ENCODE measurements around the gene AOPEP.
"Not testable (repeated sequence)": the region's sequence is repeated elsewhere in the genome, so short reads cannot be mapped to it uniquely, and the experiment has no call there.

The AOPEP gene

DNA sequence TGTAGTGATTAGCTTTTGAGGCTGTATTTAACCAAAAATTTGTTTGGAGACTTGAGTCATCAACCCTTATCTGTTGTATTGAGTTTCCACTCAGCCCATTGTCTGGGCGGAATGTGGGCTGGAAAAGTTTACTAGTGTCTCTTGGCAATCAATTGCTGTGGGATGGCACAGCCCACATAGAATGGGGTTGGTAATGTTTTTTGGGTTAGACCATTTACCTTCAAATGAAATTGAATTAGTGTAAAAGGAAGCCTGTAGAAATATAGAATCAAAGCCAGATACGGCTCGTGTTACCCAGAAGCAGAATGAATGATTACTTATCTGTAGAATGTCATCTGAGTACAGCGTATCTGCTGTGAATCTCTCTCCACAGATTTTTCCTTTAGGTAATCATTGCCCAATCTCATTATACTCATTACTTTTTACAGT, 142.9 kb downstream of the AOPEP start:
- DNase-seq (ENCODE audit: low spot score): no peak

GRCh38 chr9:94870465-94870792, 143.9 kb downstream of the AOPEP start:
- no peak for DNase-seq (ENCODE audit: low spot score)

DNA sequence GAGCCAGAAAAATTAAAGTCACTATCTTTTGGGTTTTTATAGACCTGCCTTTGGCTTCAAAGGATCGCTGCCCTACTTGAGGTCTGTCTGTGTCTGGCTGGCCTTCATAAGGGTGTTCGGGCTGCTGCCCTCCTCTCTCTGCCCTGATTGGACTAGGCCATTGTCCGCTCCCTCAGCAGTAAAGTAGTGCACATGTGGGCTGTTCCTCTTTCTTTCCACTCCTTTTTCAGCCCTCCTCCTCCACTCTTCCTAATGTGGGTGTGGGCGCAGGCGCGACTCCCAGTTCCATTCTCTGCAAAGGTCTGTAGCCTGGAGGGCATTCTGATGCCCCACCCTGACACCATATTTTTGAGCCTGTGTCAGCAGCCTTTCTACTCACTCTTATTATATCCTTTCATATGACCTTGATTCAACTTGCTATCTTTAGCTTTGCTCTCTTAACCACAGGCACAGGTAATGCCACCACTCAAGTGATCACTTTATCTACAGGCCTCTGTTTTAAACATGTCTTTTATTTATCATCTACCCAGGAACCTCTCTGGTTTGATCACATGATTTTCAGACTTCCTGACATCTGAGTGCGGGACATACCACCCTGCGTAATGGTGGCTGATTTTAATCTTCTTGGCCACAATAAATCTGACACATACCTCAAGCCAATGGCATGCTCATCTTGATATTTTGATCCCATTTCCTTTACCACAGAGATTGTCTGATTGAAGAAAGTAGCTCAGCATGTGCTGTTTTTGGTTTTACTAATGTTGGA, 144.5 kb downstream of the AOPEP start:
- DNase-seq (ENCODE audit: low spot score): no peak

DNA sequence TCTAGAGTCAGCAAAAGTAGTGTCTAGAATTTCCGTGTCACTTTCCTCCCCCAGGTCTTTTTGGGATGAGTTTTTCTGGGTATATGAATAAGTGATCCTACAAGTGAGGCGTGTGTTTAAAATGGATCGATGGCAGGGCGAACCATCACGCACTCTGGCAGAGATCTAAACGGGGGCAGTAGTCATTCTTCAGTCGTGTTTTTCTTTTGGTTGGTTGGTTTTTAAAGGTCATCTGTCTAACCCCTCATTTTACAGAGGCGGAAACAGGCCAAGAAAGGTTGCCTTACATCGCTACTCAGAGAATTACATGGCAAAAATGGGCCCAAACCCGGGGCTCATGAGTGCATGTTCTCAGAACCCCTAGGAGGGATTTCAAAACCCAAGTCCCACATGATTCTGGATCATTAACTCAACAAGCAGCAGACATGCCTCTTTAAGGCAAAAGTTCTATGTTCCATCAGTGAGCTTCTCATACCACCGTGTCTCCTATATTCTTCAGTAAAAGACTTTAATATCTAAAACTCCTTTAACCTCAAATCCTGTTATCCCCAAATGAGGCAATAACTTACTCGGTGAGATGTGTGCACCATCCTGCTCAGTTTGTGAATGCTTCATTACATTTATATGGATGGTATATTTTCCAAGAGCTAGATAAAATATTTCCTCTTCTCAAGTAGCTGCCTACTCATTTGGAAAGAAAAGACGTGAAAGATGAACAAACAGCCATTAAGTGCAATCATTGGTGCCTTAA, 145.8 kb downstream of the AOPEP start:
- DNase-seq (ENCODE audit: low spot score): no peak

DNA sequence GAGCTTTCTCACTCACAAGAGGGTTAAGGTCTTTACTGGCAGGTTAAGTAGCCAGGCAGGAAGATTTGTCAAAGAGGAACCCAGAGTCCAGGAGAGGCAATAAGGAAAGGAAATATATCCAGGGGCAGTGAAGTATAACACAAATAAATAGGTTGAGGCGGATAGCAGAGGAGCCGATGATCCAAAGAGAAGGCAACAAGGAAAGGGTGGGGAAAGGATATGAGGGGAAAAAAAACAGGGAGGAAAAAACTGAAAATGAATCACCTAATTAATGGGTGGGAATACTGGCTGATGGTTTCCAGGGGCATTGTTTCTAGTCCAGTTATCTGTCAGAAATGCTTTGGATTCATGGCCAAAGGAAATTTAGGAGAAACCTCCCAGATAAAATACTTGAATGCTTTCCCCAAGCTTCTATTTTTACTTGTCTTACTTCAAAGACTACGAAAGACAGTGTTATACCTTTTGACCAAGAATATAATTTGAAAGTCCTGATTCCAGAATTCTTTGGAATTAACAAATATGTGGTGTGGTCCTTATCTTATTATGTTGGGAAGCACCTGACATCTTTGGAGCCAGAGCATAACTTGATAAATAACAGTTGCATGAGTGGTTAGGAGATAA, 146.5 kb downstream of the AOPEP start:
- DNase-seq (ENCODE audit: low spot score): no peak

- DNase-seq (ENCODE audit: low spot score): no peak
Measured at GRCh38 chr9:94874316-94874715, 147.8 kb downstream of the AOPEP start.

- DNase-seq (ENCODE audit: low spot score): peak; percentile 55
Measured at GRCh38 chr9:94875300-94876020, 149.0 kb downstream of the AOPEP start.

GRCh38 chr9:94878804-94879203, 152.3 kb downstream of the AOPEP start:
- DNase-seq (ENCODE audit: low spot score): not testable (repeated sequence)

DNA sequence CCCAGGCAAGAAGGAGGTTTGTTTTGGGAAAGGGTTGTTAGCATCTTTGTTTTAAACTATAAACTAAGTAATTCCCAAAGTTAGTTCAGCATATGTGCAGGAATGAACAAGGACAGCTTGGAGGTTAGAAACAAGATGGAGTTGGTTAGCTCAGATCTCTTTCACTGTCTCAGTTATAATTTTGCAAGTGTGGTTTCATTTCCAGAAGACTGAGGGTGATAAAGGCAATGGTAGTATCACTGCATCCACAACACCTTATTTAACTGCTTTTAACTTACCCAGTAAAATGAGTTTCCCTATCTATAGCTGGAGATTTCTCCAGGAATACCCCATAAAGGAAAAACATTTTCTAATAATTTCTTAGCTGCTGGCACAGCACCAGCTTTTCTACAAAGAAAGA, 152.7 kb downstream of the AOPEP start:
- DNase-seq (ENCODE audit: low spot score): no peak

DNA sequence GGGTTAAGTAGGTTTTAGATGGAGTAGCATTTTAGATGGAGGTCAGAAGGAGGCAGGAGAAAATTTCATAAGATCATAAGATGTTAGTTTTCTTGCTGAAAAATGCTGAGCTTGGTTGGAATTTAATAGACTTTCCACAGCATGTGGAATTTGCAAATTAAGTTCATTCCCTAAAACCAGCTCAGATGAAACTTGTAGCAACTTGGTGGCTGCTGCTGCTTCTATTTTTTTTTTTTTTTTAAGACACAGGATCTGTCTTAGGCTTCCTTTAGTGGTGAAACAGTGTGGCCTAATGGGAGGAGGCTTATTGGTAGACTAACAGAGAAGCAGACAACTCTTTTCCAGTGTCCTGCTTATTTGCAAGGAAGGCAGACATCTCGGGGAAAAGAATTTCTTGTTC, 154.5 kb downstream of the AOPEP start:
- DNase-seq (ENCODE audit: low spot score): no peak

DNA sequence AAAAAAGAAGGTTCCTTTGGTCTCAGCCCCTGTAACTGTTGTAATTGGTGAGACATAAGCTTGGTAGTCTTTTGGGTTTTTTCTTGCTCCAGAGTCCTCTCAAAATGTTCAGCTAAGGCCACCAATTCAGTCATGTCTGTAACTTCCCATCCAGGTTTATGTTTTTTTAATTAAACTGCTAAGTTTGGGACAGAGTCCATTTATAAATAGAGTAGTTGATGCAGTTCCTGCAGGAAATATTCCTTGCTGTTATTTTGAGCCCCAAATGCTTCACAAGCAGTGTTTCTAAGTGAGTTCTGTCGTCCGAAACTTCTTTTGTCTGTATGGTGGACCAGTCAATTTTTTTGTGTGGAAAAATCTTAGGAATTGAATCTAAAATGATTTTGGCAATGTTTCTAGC, 155.0 kb downstream of the AOPEP start:
- DNase-seq (ENCODE audit: low spot score): no peak

GRCh38 chr9:94881940-94882339, 155.4 kb downstream of the AOPEP start:
- DNase-seq (ENCODE audit: low spot score): no peak

GRCh38 chr9:94882966-94883641, 156.6 kb downstream of the AOPEP start:
- peak; percentile 49 for DNase-seq (ENCODE audit: low spot score)

- DNase-seq (ENCODE audit: low spot score): no peak
Measured at GRCh38 chr9:94885854-94886447, 159.5 kb downstream of the AOPEP start.

- DNase-seq (ENCODE audit: low spot score): no peak
Measured at GRCh38 chr9:94887721-94888120, 161.2 kb downstream of the AOPEP start.

- no peak for DNase-seq (ENCODE audit: low spot score)
Measured at GRCh38 chr9:94888775-94889174, 162.3 kb downstream of the AOPEP start.

DNA sequence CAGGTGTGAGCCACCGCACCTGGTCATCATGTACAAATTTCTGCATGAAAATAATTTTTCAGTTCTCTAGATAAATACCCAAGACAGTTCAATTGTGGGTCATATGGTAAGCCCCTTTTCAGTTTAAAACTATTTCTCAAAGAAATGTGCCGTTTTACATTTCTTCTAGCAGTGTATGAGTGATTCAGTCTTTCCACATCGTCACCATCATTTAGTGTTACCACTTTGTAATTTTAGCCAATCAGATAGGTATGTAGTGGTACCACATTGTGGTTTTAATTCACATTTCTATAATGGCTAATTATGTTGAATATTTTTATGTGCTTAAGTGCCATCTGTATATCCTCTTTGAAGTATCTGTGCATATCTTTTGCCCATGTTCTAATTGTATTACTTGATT, 163.1 kb downstream of the AOPEP start:
- no peak for DNase-seq (ENCODE audit: low spot score)

GRCh38 chr9:94891183-94891582, 164.7 kb downstream of the AOPEP start:
- no peak for DNase-seq (ENCODE audit: low spot score)

DNA sequence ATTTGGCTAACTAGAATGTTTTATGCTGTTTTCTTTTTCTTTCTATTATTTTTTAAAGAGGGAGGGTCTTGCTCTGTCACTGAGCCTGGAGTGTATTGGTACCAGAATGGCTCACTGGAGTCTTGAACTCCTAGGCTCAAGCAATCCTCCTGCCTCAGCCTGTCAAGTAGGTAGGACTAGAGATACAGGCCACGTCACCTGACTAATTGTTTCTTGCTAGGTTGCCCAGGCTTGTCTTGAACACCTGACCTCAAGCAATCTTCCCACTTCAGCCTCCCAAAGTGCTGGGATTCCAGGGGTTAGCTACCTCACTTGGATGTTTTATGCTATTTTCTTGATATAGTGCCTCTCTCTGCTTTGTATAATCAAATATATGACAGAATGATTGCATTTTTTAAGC, 166.2 kb downstream of the AOPEP start:
- DNase-seq (ENCODE audit: low spot score): no peak

DNA sequence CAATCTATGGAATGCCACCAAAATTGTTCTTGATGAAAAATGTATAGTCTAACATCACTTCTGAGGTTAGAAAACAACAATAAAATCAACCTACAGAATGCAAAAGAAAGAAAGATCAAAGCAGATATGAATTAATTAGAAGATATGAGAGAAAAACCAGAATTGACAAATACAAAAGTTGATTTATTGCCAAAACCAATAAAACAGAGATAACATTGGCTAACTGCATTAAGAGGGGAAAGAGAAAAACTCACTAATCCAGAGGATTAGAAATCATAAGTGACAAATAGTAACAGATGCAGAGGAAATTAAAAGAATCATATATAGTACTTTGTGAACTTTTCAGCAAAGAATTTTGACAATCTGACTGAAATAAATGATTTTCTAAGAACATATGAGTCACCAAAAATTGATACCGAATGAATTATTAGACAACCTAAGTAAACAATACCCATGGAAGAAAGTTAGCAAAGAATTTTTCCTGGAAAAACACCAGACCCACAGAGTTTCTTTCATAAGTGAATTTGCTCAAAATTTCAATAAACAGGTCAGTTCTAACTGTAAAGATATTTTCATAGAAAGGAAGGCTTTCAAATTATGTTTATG, 167.7 kb downstream of the AOPEP start:
- no peak for DNase-seq (ENCODE audit: low spot score)

DNA sequence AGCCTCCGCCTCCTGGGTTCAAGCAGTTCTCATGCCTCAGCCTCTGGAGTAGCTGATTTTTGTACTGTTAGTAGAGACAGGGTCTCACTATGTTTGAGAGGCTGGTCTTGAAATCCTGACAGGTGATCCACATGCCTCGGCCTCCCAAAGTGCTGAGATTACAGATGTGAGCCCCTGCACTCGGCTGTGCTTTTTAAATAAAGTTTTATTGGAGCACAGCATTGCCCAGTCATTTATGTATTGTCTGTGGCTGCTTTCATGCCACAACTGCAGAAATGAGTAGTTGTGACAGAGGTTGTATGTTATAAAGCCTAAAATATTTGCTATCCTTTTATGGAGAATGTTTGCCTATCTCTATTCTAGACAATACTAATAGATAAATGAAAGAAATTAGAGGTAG, 169.2 kb downstream of the AOPEP start:
- DNase-seq (ENCODE audit: low spot score): no peak

All from pons (tissue), 1 donor.